SK-N-SH (cell line): ENCODE results near the gene LIMK1.
A peak's percentile ranks its signal among the peaks of the same experiment; 100 is the strongest.

Source experiments
- EP300 ChIP-seq, 2 experiments: IDR thresholded peaks; 2 replicates each; pipeline versions ENCODE4 v1.4.0 to v1.6.1; 2012; ENCODE audit warnings: borderline replicate concordance in 1 of 2, low read depth in 1 of 2, low read length in 1 of 2
- POLR2AphosphoS5 ChIP-seq: IDR thresholded peaks from 2 replicates; pipeline ENCODE4 v1.6.1; 2012; ENCODE audit warnings: low read depth, low read length
- RAD21 ChIP-seq: IDR thresholded peaks from 2 replicates; pipeline ENCODE4 v1.6.1; 2012; ENCODE audit warnings: mild to moderate bottlenecking, low read length
- TAF1 ChIP-seq: IDR thresholded peaks from 2 replicates; pipeline ENCODE4 v1.6.1; 2012; ENCODE audit warnings: low read depth, mild to moderate bottlenecking, low read length, moderate library complexity, borderline replicate concordance
- TCF12 ChIP-seq: IDR thresholded peaks from 2 replicates; pipeline ENCODE4 v1.4.0; 2012
- TF ChIP-seq, protein P1 (sequence below): fragments of 200-600 bp; sonication (generic); IDR thresholded peaks from 2 replicates; pipeline ENCODE4 v1.6.1; 2017; ENCODE audit warnings: antibody characterized with exemption, mild to moderate bottlenecking, moderate library complexity

DNA sequence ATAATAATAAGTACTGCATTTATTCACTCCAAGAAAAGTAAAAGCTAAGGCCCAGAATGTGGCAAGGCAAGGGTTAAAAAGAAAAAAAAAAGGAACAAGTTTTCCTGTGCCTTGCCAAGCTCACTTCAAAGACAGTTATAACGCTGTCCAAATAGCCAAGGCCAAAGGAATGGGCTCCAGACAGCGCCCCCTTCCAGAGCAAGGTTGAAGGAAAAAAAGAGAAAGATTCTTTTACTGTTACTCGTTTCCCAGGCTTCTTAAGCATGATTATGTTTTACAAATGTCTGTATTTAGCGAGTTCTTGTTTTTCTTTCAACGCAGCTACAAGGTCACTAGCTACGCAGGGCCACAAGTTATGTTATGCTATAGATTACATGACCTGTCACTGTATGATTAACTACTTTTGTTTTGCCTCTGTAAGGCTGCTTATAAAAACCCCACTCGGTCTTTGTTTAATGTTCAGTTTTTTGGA lies 81.4 kb downstream of the LIMK1 start:
- TF ChIP-seq, protein P1, sequence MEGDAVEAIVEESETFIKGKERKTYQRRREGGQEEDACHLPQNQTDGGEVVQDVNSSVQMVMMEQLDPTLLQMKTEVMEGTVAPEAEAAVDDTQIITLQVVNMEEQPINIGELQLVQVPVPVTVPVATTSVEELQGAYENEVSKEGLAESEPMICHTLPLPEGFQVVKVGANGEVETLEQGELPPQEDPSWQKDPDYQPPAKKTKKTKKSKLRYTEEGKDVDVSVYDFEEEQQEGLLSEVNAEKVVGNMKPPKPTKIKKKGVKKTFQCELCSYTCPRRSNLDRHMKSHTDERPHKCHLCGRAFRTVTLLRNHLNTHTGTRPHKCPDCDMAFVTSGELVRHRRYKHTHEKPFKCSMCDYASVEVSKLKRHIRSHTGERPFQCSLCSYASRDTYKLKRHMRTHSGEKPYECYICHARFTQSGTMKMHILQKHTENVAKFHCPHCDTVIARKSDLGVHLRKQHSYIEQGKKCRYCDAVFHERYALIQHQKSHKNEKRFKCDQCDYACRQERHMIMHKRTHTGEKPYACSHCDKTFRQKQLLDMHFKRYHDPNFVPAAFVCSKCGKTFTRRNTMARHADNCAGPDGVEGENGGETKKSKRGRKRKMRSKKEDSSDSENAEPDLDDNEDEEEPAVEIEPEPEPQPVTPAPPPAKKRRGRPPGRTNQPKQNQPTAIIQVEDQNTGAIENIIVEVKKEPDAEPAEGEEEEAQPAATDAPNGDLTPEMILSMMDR, result peak; percentile 80
- TF ChIP-seq EP300 (IDR thresholded peaks at IDR 0.05; ENCODE audit: borderline replicate concordance in 1 of 2, low read depth in 1 of 2, low read length in 1 of 2), result no peak
- no peak for TF ChIP-seq TAF1
- no peak for TF ChIP-seq TCF12
- no peak for TF ChIP-seq POLR2AphosphoS5
- TF ChIP-seq RAD21, result peak; percentile 48
